HL-60 (cell line): ENCODE data around the gene CNPY2.

Source experiments
- DNase-seq, 2 experiments: peaks; one replicate each; pipeline ENCODE4 v3.0.0-alpha.2; 2010 to 2020; ENCODE audit warnings: low read depth in 1 of 2, low spot score in 1 of 2
- H3K27ac ChIP-seq: fragments of 250-450 bp; sonication (Bioruptor Pico); replicated peaks from 2 replicates; pipeline ENCODE4 v1.5.1; 2020; ENCODE audit warnings: mild to moderate bottlenecking, moderate library complexity
- H3K27me3 ChIP-seq: fragments of 250-450 bp; sonication (Bioruptor Pico); 2 replicates; pipeline ENCODE4 v1.5.1; 2021; ENCODE audit warnings: mild to moderate bottlenecking, moderate library complexity; ENCODE audit not compliant: insufficient read depth, poor library complexity, severe bottlenecking
- H3K4me3 ChIP-seq: replicated peaks from 2 replicates; pipeline ENCODE4 v1.5.1; 2011; ENCODE audit warnings: mild to moderate bottlenecking, control low read depth, low read length; ENCODE audit not compliant: insufficient read depth
- CTCF ChIP-seq: IDR thresholded peaks from one replicate; pipeline ENCODE4 v1.5.1; 2011; ENCODE audit warnings: low read length, control low read depth, inconsistent platforms; ENCODE audit not compliant: insufficient read depth
- GABPA ChIP-seq: IDR thresholded peaks from 2 replicates; pipeline ENCODE4 v1.6.1; 2012; ENCODE audit warnings: low read depth
- POLR2AphosphoS5 ChIP-seq: IDR thresholded peaks from 2 replicates; pipeline ENCODE4 v1.6.1; 2012; ENCODE audit warnings: low read depth
- REST ChIP-seq: IDR thresholded peaks from 2 replicates; pipeline ENCODE4 v1.6.1; 2012; ENCODE audit warnings: low read depth; ENCODE audit not compliant: insufficient replicate concordance
- SPI1 ChIP-seq: IDR thresholded peaks from 2 replicates; pipeline ENCODE4 v1.6.1; 2012; ENCODE audit warnings: low read depth, mild to moderate bottlenecking, borderline replicate concordance

The CNPY2 gene

GRCh38 chr12:56317675-56318074 is 1.9 kb upstream of the CNPY2 start:
- H3K27me3 ChIP-seq = no peaks in the 10 kb centered on the region
- TF ChIP-seq REST = no peak
- TF ChIP-seq CTCF = no peak
- no peak for TF ChIP-seq GABPA
- no peak for TF ChIP-seq SPI1
- no peak for TF ChIP-seq POLR2AphosphoS5
- DNase-seq = no peak
- H3K4me3 ChIP-seq = no peak overlapping the region
- H3K27ac ChIP-seq = no peak overlapping the region

GRCh38 chr12:56315249-56315621 is 553 bp downstream of the CNPY2 start:
- no peak for DNase-seq
- peak overlapping the region; percentile 85 for H3K4me3 ChIP-seq
- no peaks in the 10 kb centered on the region for H3K27me3 ChIP-seq
- no peak for TF ChIP-seq POLR2AphosphoS5
- peak overlapping the region; percentile 98 for H3K27ac ChIP-seq

GRCh38 chr12:56311003-56311402 is 4.8 kb downstream of the CNPY2 start:
- Histone ChIP-seq H3K4me3 (no peak overlapping the region), H3K27me3 (no peaks in the 10 kb centered on the region), H3K27ac (no peak overlapping the region)
- TF ChIP-seq POLR2AphosphoS5 (no peak), GABPA (no peak), SPI1 (no peak), CTCF (no peak), REST (no peak)
- DNase-seq = no peak

- no peak for DNase-seq
- Histone ChIP-seq H3K4me3 (no peak overlapping the region), H3K27me3 (no peaks in the 10 kb centered on the region), H3K27ac (no peak overlapping the region)
- TF ChIP-seq GABPA = no peak
- no peak for TF ChIP-seq SPI1
- TF ChIP-seq CTCF = no peak
- no peak for TF ChIP-seq REST
- TF ChIP-seq POLR2AphosphoS5 = no peak
Observed at GRCh38 chr12:56308714-56309113, 7.1 kb downstream of the CNPY2 start.
